ENCODE measurements around the gene RPL6. TPM values are rescaled to one million over a fixed set of nuclear protein-coding genes. Genes with fewer than 3 reads are reported as not detected.

RPL6 gene
- total and polyA plus RNA-seq, 9 of the 15 experiments (the other 6 are each of a cell fraction or from before 2014, with no cell fraction given) = 1,519 to 3,103 (median 2,396) TPM

- TF ChIP-seq TCF7L2 (IDR thresholded peaks at IDR 0.05; ENCODE audit: low read depth, low read length) (no peak), ARHGAP35 (IDR thresholded peaks at IDR 0.05; ENCODE audit: partially characterized antibody) (no peak), KHSRP (IDR thresholded peaks at IDR 0.05) (peak; percentile 75), NUFIP1 (IDR thresholded peaks at IDR 0.05; ENCODE audit: partially characterized antibody) (no peak), E2F1 (CRISPR knock-in tag; IDR thresholded peaks at IDR 0.05) (no peak), PYGO2 (tag; IDR thresholded peaks at IDR 0.05) (no peak), TRIM25 (IDR thresholded peaks at IDR 0.05; ENCODE audit: borderline replicate concordance) (no peak), LARP7 (IDR thresholded peaks at IDR 0.05) (no peak), DPF2 (IDR thresholded peaks at IDR 0.05) (peak; percentile 43; the same call in 1 of the 2 replicates), ERF (CRISPR knock-in tag; IDR thresholded peaks at IDR 0.05) (no peak), ETS2 (tag; IDR thresholded peaks at IDR 0.05; ENCODE audit: borderline replicate concordance, poor library complexity, severe bottlenecking) (no peak), CUX1 (CRISPR knock-in tag; IDR thresholded peaks at IDR 0.05) (no peak), POLR2A (conservative IDR thresholded peaks at IDR 0.05) (peak; percentile 96), ZNF830 (CRISPR knock-in tag; IDR thresholded peaks at IDR 0.05) (no peak), ZNF354B (CRISPR knock-in tag; IDR thresholded peaks at IDR 0.05) (no peak), TEAD4 (IDR thresholded peaks at IDR 0.05; ENCODE audit: low read length) (no peak), TEAD4 (CRISPR knock-in tag; IDR thresholded peaks at IDR 0.05; ENCODE audit: borderline replicate concordance) (no peak), ZNF41 (CRISPR knock-in tag; conservative IDR thresholded peaks at IDR 0.05) (no peak), MCM5 (IDR thresholded peaks at IDR 0.05; ENCODE audit: low read depth) (no peak), PHB (CRISPR knock-in tag; IDR thresholded peaks at IDR 0.05) (no peak), ZSCAN32 (CRISPR knock-in tag; IDR thresholded peaks at IDR 0.05) (no peak), ZFPM2 (CRISPR knock-in tag; IDR thresholded peaks at IDR 0.05) (no peak), ZBTB1 (CRISPR knock-in tag; IDR thresholded peaks at IDR 0.05; ENCODE audit: borderline replicate concordance, low read depth) (peak; percentile 71; the same call in 1 of the 2 replicates), SRSF1 (IDR thresholded peaks at IDR 0.05; ENCODE audit: low read depth, low read length) (no peak)
These were observed 9.3 kb upstream of the RPL6 start, which contains the start of gene PTPN11 (continued) for GRCh38 chr12:112418608-112419296.

Measured in K562 (cell line).